A673 (cell line): ENCODE measurements around the gene LRRC8A.

Experiments used
- EZH2 ChIP-seq: fragments of 200-600 bp; sonication (generic); IDR thresholded peaks from 2 replicates; pipeline ENCODE4 v1.6.1; 2017; ENCODE audit warnings: borderline replicate concordance, low read depth, mild to moderate bottlenecking, mixed read lengths, antibody characterized with exemption, low read length; ENCODE audit not compliant: poor library complexity, severe bottlenecking
- TF ChIP-seq, protein P1 (sequence below): fragments of 300-800, 200-600 bp; sonication (generic); conservative IDR thresholded peaks from 2 replicates; pipeline ENCODE4 v1.5.1; 2017; ENCODE audit warnings: low read depth, mild to moderate bottlenecking, antibody characterized with exemption, low read length, moderate library complexity, mixed read lengths

- TF ChIP-seq, protein P1, sequence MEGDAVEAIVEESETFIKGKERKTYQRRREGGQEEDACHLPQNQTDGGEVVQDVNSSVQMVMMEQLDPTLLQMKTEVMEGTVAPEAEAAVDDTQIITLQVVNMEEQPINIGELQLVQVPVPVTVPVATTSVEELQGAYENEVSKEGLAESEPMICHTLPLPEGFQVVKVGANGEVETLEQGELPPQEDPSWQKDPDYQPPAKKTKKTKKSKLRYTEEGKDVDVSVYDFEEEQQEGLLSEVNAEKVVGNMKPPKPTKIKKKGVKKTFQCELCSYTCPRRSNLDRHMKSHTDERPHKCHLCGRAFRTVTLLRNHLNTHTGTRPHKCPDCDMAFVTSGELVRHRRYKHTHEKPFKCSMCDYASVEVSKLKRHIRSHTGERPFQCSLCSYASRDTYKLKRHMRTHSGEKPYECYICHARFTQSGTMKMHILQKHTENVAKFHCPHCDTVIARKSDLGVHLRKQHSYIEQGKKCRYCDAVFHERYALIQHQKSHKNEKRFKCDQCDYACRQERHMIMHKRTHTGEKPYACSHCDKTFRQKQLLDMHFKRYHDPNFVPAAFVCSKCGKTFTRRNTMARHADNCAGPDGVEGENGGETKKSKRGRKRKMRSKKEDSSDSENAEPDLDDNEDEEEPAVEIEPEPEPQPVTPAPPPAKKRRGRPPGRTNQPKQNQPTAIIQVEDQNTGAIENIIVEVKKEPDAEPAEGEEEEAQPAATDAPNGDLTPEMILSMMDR, result no peak
- TF ChIP-seq EZH2, result no peak
Measured at GRCh38 chr9:128947527-128948301, 65.8 kb downstream of the LRRC8A start, which contains the start of the genes DOLK and NUP188.
